ENCODE measurements around the gene OR52E8.

The OR52E8 gene

GRCh38 chr11:5808500-5809121, 48.9 kb downstream of the OR52E8 start, which contains the start of gene OR52N2:
Gene OR52N2, plus strand, starts transcription at chr11:5808924. Its CDS starts 11,412 bp downstream, at chr11:5820336.
- Histone ChIP-seq H3K4me3 (replicated peaks; ENCODE audit: insufficient read depth, low read length) (no peak within 1 kb of the TSS), H3K27ac (replicated peaks) (no peak within 1 kb of the TSS), H3K27me3 (ENCODE audit: insufficient read depth, poor library complexity, severe bottlenecking) (no peaks in the 10 kb centered on the region)
- TF ChIP-seq SPI1 (IDR thresholded peaks at IDR 0.05; ENCODE audit: borderline replicate concordance, low read depth) (no peak), GABPA (IDR thresholded peaks at IDR 0.05; ENCODE audit: low read depth) (no peak), REST (IDR thresholded peaks at IDR 0.05; ENCODE audit: insufficient replicate concordance, low read depth) (no peak), CTCF (IDR thresholded peaks at IDR 0.05; ENCODE audit: insufficient read depth, low read length) (peak; percentile 75)
- peak; percentile 28 to 68 for DNase-seq (ENCODE audit: low read depth in 1 of 2, low spot score in 1 of 2)

GRCh38 chr11:5807580-5807979, 49.9 kb downstream of the OR52E8 start:
- no peak for DNase-seq (ENCODE audit: low read depth in 1 of 2, low spot score in 1 of 2)
- no peak for TF ChIP-seq CTCF (IDR thresholded peaks at IDR 0.05; ENCODE audit: insufficient read depth, low read length)
- TF ChIP-seq REST (IDR thresholded peaks at IDR 0.05; ENCODE audit: insufficient replicate concordance, low read depth), result no peak
- TF ChIP-seq GABPA (IDR thresholded peaks at IDR 0.05; ENCODE audit: low read depth), result no peak
- no peak for TF ChIP-seq POLR2AphosphoS5 (IDR thresholded peaks at IDR 0.05; ENCODE audit: low read depth)
- no peak for TF ChIP-seq SPI1 (IDR thresholded peaks at IDR 0.05; ENCODE audit: borderline replicate concordance, low read depth)
- no peak overlapping the region for H3K4me3 ChIP-seq (replicated peaks; ENCODE audit: insufficient read depth, low read length)

More at GRCh38 chr11:5807580-5807979, 49.9 kb downstream of the OR52E8 start:
- Histone ChIP-seq H3K27ac (replicated peaks) (no peak overlapping the region), H3K27me3 (ENCODE audit: insufficient read depth, poor library complexity, severe bottlenecking) (no peaks in the 10 kb centered on the region)
